C4-2B (cell line): ENCODE data around the gene TANGO6.

Experiments used
- H3K27ac ChIP-seq: fragments of 450-650 bp; 2 replicates; pipeline ENCODE4 v1.5.1; 2017
- ZFX ChIP-seq: fragments of 450-650 bp; IDR thresholded peaks from 2 replicates; pipeline ENCODE4 v1.6.1; 2017
- TF ChIP-seq, protein P1 (sequence below): fragments of 450-650 bp; conservative IDR thresholded peaks from 2 replicates; pipeline ENCODE4 v1.5.1; 2017; ENCODE audit warnings: mild to moderate bottlenecking

Gene TANGO6

DNA sequence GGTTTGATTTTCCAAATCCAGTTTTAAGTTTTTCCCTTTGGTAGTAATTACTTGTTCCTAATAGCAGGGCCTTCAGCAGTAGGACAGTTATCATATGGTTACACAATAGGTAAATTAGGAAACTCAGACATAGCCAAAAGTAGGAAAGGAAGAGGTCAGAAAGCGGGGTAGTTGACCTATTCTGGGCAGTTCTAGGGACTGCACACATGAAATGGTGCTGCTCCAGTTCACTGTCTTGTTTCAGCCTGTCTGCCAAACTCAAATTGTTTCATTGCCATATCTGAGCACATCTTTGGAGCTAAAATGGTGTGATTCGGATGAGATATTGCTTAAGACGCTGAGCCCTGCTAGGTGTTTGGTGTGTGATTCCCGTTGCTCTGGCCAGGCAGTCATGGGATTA lies 56.7 kb downstream of the TANGO6 start:
- H3K27ac ChIP-seq: no peak overlapping the region
- TF ChIP-seq, protein P1, sequence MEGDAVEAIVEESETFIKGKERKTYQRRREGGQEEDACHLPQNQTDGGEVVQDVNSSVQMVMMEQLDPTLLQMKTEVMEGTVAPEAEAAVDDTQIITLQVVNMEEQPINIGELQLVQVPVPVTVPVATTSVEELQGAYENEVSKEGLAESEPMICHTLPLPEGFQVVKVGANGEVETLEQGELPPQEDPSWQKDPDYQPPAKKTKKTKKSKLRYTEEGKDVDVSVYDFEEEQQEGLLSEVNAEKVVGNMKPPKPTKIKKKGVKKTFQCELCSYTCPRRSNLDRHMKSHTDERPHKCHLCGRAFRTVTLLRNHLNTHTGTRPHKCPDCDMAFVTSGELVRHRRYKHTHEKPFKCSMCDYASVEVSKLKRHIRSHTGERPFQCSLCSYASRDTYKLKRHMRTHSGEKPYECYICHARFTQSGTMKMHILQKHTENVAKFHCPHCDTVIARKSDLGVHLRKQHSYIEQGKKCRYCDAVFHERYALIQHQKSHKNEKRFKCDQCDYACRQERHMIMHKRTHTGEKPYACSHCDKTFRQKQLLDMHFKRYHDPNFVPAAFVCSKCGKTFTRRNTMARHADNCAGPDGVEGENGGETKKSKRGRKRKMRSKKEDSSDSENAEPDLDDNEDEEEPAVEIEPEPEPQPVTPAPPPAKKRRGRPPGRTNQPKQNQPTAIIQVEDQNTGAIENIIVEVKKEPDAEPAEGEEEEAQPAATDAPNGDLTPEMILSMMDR: no peak

DNA sequence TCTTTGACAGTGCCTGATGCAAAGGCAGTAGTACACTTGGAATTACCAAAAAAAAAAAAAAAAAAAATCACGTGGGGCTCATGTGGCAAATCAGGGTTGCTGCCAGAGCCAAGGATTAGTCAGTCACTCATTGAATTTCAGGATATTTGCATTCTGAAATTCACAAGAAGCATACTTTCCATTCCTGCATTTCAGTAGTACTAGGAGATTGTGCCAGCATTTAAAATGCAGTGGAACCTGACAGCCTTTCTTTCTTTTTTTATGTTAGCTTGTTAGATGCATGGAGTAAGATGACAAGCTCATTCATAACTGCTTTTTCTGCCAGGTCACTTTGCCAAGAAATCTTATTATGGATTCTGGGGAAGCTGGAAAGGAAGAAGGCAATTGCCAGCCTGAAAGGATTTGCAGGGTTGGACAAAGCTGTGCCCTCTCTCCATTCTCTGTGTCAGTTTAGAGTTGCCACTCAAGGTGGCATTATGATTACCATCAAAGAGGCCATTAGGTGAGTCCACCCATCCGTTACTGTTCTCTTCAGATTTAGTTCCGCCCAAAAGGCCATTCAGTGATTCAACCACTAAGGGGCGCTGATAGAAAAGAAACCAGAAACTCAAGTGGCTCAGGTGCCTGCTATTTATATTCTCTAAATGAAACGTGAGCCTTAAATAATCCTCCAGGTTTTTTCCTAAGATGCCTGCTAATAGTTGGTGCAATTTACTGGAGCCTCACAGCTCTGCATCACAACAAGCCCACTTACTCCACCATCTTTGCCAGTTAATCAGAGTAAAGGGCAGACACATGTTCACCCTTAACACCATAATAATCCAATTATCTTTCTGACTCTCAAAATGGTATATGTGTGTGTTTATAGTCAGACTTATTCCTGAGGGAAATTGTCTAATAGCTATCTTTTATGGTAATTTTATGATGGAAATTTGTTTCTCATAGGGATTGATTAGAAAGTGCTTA lies 59.0 kb downstream of the TANGO6 start:
- TF ChIP-seq ZFX: no peak
- TF ChIP-seq, protein P1: peak; percentile 87
- H3K27ac ChIP-seq: no peak overlapping the region

DNA sequence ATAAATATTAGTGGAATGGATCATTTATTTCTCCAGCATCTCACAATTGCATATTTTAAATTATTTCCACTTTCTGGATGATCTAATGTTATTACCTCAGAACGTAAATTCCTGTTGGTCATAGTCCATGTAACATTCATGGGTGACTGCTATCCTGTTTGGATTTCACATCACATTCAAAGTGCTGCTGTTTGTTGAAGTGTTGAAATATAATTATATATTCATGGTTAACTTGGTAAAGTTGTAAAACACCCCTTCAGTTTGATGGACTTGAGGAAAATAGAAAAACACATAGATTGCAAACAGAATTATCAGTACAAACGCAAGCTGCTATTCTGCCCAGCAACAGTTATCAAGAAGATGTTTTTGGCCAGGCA lies 59.6 kb downstream of the TANGO6 start:
- TF ChIP-seq, protein P1: no peak
- TF ChIP-seq ZFX: no peak

DNA sequence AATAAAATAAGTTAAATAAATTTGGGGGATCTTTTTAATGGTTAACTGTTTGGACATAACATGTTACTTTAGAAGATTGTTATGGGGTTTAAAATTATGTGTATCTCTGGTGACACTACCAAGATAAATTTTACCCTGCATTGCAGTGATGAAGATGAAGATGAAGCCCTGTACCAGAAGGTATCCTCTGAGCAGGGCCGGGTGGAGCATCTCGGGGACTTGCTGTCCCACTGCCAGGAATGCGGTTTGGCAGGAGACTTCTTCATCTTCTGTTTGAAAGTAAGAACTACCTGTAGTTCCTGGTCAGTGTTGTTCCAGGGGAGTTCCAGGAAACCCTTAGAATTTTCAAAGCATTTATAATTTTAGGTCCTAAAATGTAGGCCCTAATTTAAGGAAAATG lies 64.0 kb downstream of the TANGO6 start:
- TF ChIP-seq, protein P1: no peak
- TF ChIP-seq ZFX: no peak
- no peak overlapping the region for H3K27ac ChIP-seq

More for the DNA sequence above, 59.6 kb downstream of the TANGO6 start:
- H3K27ac ChIP-seq: no peak overlapping the region

DNA sequence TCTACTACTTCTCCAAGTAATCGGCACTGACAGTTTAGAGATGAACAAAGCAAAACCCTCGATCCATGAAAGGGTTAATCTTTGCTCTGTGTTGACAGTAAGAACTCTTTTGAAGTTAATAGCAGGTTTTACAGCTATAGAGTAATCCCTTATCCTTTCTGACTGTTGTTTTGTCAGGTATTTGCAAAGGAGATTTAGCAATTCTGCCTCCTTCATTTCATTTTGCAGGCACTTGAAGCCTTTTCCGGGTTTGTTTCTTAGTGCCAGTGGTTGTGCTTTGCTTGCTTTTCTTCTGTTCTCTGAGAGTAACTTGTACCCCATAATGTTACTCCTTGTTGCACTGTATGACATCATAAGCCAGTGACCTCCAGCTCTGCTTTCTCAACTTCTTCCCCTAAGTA lies 64.5 kb downstream of the TANGO6 start:
- no peak overlapping the region for H3K27ac ChIP-seq
- no peak for TF ChIP-seq ZFX
- TF ChIP-seq, protein P1: no peak

DNA sequence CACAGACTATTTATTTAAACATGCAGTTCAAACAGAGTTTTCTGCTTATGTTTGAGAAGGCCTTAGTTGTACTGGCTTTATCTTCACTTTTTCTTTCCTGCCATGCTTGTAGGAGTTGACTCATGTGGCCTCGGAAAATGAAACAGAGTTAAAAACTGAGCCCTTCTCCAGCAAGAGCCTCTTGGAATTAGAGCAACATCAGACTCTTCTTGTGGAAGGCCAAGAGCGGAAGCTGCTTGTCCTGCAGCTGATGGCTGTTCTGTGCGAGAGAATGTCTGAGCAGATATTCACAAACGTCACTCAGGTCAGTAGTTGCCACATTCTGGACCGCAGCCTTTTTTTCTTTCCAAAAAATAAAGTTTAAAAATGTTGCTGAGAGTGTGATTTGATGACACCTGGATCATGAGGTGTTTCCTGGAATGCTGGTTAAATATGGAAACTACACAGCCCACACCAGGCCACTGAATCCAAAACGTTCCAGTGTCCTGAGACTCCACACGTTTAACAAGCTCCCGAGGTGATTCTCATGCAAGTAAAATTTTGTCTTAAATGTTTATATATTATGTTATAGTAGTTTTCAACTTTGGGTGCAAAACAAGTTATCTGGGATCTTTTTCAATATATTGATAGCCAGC lies 65.9 kb downstream of the TANGO6 start:
- TF ChIP-seq, protein P1: no peak
- TF ChIP-seq ZFX: no peak
- no peak overlapping the region for H3K27ac ChIP-seq

DNA sequence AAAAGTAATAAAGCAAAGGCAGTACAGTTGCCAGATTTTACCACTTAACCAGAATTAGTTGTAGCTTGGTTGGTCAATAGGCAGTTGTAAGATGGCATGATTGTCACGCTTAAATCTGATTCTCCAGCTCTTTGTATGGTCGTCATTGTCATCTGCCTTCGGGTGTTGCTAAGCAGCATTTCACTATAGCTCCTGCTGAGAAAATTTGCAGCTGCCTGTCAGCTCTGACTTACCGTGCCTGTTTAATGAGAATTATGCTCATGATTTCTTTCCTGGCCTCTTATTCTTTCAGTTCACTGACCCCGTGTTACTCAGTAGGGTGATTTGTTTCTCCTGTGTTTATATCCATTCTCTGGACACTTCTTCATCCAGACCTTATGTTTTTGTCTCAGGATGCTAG lies 66.7 kb downstream of the TANGO6 start:
- no peak overlapping the region for H3K27ac ChIP-seq
- TF ChIP-seq, protein P1: no peak
- TF ChIP-seq ZFX: no peak
